GM06990 (cell line): ENCODE results near the gene MCL1.

ENCODE experiments used
- DNase-seq: peaks from one replicate; pipeline ENCODE4 v3.0.0-alpha.2; 2011; ENCODE audit not compliant: insufficient read length; ENCODE audit errors: extremely low read depth
- H3K27me3 ChIP-seq: replicated peaks from 2 replicates; pipeline ENCODE4 v1.6.0; 2011; ENCODE audit warnings: low read length; ENCODE audit not compliant: control insufficient read depth, insufficient read depth
- H3K36me3 ChIP-seq: 2 replicates; pipeline ENCODE4 v1.5.1; 2011; ENCODE audit warnings: low read length; ENCODE audit not compliant: control insufficient read depth, insufficient read depth
- H3K4me3 ChIP-seq: replicated peaks from 2 replicates; pipeline ENCODE4 v1.5.1; 2011; ENCODE audit warnings: low read depth, mild to moderate bottlenecking, control low read depth, low read length
- TF ChIP-seq, protein P1 (sequence below): IDR thresholded peaks from 2 replicates; pipeline ENCODE4 v1.5.1; 2011; ENCODE audit warnings: low read length, control low read depth, mild to moderate bottlenecking, inconsistent platforms; ENCODE audit not compliant: insufficient read depth, poor library complexity, severe bottlenecking

MCL1 gene

DNA sequence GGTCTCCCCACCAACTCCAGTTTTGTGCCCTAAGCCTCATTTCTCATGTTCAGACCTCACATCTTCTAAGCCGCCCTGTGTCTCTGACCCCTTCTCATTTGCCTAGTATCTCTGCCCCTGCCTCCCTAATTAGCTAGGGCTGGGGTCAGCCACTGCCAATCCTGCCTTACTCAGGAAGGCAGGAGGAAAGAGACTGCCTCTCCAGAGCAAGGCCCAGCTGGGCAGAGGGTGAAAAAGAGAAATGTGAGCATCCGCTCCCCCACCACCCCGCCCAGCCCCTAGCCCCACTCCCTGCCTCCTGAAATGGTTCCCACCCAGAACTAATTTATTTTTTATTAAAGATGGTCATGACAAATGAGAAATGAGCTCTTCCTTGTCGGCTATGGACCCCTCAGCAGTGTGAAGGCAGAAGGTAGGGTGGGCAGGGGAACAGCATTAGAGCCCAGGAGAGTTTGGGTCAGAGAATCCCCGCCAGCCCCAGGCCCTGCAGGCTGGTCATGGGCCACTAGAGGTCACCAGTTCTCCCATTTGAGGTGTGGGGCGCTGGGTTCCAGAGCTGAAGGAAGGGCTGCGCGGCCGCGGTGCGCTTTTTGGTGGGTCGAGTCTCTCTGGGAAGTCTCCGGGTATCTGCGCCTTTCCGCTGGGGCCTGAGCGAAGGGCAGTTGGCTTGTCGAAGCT, 18.7 kb downstream of the MCL1 start:
- Histone ChIP-seq H3K36me3 (no peaks in the 10 kb centered on the region), H3K27me3 (no peaks in the 10 kb centered on the region), H3K4me3 (peak overlapping the region; percentile 68)
- DNase-seq: no peak
- TF ChIP-seq, protein P1, sequence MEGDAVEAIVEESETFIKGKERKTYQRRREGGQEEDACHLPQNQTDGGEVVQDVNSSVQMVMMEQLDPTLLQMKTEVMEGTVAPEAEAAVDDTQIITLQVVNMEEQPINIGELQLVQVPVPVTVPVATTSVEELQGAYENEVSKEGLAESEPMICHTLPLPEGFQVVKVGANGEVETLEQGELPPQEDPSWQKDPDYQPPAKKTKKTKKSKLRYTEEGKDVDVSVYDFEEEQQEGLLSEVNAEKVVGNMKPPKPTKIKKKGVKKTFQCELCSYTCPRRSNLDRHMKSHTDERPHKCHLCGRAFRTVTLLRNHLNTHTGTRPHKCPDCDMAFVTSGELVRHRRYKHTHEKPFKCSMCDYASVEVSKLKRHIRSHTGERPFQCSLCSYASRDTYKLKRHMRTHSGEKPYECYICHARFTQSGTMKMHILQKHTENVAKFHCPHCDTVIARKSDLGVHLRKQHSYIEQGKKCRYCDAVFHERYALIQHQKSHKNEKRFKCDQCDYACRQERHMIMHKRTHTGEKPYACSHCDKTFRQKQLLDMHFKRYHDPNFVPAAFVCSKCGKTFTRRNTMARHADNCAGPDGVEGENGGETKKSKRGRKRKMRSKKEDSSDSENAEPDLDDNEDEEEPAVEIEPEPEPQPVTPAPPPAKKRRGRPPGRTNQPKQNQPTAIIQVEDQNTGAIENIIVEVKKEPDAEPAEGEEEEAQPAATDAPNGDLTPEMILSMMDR: peak; percentile 96

DNA sequence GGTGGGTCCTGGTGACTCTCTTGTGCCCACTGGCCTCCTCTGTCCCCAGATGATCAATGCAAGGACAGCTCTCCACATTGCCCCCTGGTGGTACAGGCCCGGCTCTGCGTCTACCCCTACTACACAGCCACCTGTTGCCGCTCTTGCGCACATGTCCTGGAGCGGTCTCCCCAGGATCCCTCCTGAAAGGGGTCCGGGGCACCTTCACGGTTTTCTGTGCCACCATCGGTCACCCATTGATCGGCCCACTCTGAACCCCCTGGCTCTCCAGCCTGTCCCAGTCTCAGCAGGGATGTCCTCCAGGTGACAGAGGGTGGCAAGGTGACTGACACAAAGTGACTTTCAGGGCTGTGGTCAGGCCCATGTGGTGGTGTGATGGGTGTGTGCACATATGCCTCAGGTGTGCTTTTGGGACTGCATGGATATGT, 19.4 kb downstream of the MCL1 start:
- TF ChIP-seq, protein P1: peak; percentile 94
- DNase-seq: peak; percentile 70
- Histone ChIP-seq H3K4me3 (no peak overlapping the region), H3K27me3 (no peaks in the 10 kb centered on the region), H3K36me3 (no peaks in the 10 kb centered on the region)

DNA sequence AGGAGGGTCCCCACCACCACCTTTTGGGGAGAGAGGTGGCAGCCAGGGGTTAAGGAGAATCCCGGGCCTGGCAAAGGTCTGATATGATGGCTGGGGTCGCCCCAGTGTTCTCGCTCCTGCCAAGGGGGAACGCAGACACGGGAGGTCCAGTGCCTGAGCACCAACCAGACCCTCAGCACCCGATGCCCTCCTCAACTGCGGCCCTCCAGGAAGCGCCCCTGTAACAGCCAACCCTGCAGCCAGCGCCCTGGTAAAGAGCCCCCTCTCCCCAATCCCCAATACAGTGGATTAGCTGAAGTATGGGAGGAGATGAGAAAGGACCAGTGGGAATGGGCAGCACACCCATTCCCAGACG, 19.8 kb downstream of the MCL1 start:
- no peak overlapping the region for H3K4me3 ChIP-seq
- H3K27me3 ChIP-seq: no peaks in the 10 kb centered on the region
- no peaks in the 10 kb centered on the region for H3K36me3 ChIP-seq
- no peak for DNase-seq
- TF ChIP-seq, protein P1: no peak

DNA sequence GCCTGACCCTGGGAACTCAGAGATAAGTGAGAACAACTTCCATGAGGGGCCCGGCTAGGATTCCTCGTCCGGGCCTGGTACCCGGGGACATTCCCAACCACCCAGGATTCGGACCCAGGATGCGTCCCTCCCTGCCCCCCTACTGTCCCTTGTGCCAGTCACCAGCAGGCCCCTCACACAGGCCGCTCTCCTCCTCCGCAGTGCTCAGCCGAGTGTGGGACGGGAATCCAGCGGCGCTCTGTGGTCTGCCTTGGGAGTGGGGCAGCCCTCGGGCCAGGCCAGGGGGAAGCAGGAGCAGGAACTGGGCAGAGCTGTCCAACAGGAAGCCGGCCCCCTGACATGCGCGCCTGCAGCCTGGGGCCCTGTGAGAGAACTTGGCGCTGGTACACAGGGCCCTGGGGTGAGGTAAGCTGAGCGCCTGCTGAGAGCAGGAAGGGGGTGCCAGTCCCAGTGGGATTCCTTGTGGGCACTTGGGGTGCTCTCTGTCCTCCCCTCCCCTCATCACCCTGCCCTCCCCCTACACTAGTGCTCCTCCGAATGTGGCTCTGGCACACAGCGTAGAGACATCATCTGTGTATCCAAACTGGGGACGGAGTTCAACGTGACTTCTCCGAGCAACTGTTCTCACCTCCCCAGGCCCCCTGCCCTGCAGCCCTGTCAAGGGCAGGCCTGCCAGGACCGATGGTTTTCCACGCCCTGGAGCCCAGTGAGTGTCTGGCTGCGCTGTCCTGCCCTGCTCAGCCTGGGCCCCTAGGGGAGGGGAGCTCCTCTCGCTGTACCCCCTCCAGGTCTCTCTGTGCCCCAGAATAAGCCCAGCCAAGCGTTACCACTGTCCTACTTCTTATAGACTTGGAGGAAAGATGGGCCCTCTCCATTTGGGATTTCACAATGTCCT, 20.4 kb downstream of the MCL1 start:
- TF ChIP-seq, protein P1: no peak
- no peaks in the 10 kb centered on the region for H3K27me3 ChIP-seq
- no peak for DNase-seq
- H3K4me3 ChIP-seq: no peak overlapping the region
- H3K36me3 ChIP-seq: no peaks in the 10 kb centered on the region

DNA sequence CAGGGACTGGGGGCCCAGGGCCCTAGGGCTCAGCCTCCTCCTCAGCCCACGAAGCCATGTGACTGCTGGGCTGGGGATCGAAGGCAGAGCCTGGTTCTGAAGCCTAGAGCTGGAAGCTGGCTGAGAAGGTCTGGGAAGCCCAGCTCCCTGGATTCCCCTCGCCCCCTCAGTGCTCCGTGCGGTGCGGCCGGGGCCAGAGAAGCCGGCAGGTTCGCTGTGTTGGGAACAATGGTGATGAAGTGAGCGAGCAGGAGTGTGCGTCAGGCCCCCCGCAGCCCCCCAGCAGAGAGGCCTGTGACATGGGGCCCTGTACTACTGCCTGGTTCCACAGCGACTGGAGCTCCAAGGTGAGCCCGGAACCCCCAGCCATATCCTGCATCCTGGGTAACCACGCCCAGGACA, 21.1 kb downstream of the MCL1 start:
- Histone ChIP-seq H3K4me3 (no peak overlapping the region), H3K36me3 (no peaks in the 10 kb centered on the region), H3K27me3 (no peaks in the 10 kb centered on the region)
- TF ChIP-seq, protein P1: no peak
- no peak for DNase-seq
